ENCODE data around the gene CD101. TPM values are rescaled to one million over a fixed set of nuclear protein-coding genes. Genes with fewer than 3 reads are reported as not detected.

Gene CD101
- total RNA-seq, 2 donors from 2014 or later, result 0.97 to 1.4 TPM

GRCh38 chr1:117000142-117000541, 1.4 kb upstream of the CD101 start:
- H3K27ac Mint-ChIP-seq, result no peak overlapping the region
- H3K36me3 Mint-ChIP-seq (ENCODE audit: low read depth), result no peaks in the 10 kb centered on the region
- H3K4me3 Mint-ChIP-seq, result no peak overlapping the region
- H3K4me1 Mint-ChIP-seq, result peaks cover 15% of the 10 kb centered on the region
- H3K4me3 ChIP-seq (ENCODE audit: low read length), result no peak overlapping the region
- no peaks in the 10 kb centered on the region for H3K9me3 Mint-ChIP-seq
- no peaks in the 10 kb centered on the region for H3K27me3 Mint-ChIP-seq (ENCODE audit: insufficient read depth)
- H3K36me3 ChIP-seq (ENCODE audit: control insufficient read depth, insufficient read depth, low read length), result no peaks in the 10 kb centered on the region
- no peak overlapping the region for H3K27ac ChIP-seq (ENCODE audit: low read depth, low read length)
- H3K9me3 ChIP-seq (ENCODE audit: control insufficient read depth, low read length), result no peaks in the 10 kb centered on the region
- WGBS, 2 experiments (ENCODE audit: insufficient coverage in 1 of 2, insufficient read length in 1 of 2), result 94 to 100% methylated on average over 1 to 2 of the region's 2 CpGs
- no peak for DNase-seq
- TF ChIP-seq CTCF (conservative IDR thresholded peaks at IDR 0.05), result no peak
- no peaks in the 10 kb centered on the region for H3K4me1 ChIP-seq (ENCODE audit: control insufficient read depth, insufficient read depth, low read length)
- no peaks in the 10 kb centered on the region for H3K27me3 ChIP-seq (ENCODE audit: control insufficient read depth, insufficient read depth, low read length, poor library complexity, severe bottlenecking)
- no peak overlapping the region for H3K9ac ChIP-seq (ENCODE audit: extremely low read depth, low read length, poor library complexity, severe bottlenecking)

- no peak overlapping the region for H3K4me3 Mint-ChIP-seq
- Histone ChIP-seq H3K4me3 (ENCODE audit: low read length) (no peak overlapping the region), H3K9ac (ENCODE audit: extremely low read depth, low read length, poor library complexity, severe bottlenecking) (no peak overlapping the region), H3K4me1 (ENCODE audit: control insufficient read depth, insufficient read depth, low read length) (no peaks in the 10 kb centered on the region), H3K27ac (ENCODE audit: low read depth, low read length) (no peak overlapping the region), H3K36me3 (ENCODE audit: control insufficient read depth, insufficient read depth, low read length) (no peaks in the 10 kb centered on the region), H3K27me3 (ENCODE audit: control insufficient read depth, insufficient read depth, low read length, poor library complexity, severe bottlenecking) (no peaks in the 10 kb centered on the region), H3K9me3 (ENCODE audit: control insufficient read depth, low read length) (no peaks in the 10 kb centered on the region)
- no peak for DNase-seq
- peaks cover 15% of the 10 kb centered on the region for H3K4me1 Mint-ChIP-seq
- H3K27me3 Mint-ChIP-seq (ENCODE audit: insufficient read depth), result no peaks in the 10 kb centered on the region
- no peaks in the 10 kb centered on the region for H3K36me3 Mint-ChIP-seq (ENCODE audit: low read depth)
- H3K9me3 Mint-ChIP-seq, result no peaks in the 10 kb centered on the region
- peak overlapping the region; percentile 50 for H3K27ac Mint-ChIP-seq
- WGBS, 2 experiments (ENCODE audit: insufficient coverage in 1 of 2, insufficient read length in 1 of 2), result 88% methylated on average over 2 of the region's 2 CpGs; no CpG with 5 or more reads in 1 of the 2 experiments
- no peak for TF ChIP-seq CTCF (conservative IDR thresholded peaks at IDR 0.05)
Observed at GRCh38 chr1:117003223-117003875, 1.8 kb downstream of the CD101 start.

- 100% methylated on average over 1 to 2 of the region's 2 CpGs for WGBS, 2 experiments (ENCODE audit: insufficient coverage in 1 of 2, insufficient read length in 1 of 2)
- H3K4me3 Mint-ChIP-seq, result no peak overlapping the region
Observed at GRCh38 chr1:117007719-117008013, 6.1 kb downstream of the CD101 start.

More at GRCh38 chr1:117007719-117008013, 6.1 kb downstream of the CD101 start:
- Mint-ChIP-seq H3K27ac (no peak overlapping the region), H3K9me3 (no peaks in the 10 kb centered on the region), H3K4me1 (peaks cover 13% of the 10 kb centered on the region), H3K36me3 (ENCODE audit: low read depth) (peaks cover 2% of the 10 kb centered on the region), H3K27me3 (ENCODE audit: insufficient read depth) (no peaks in the 10 kb centered on the region)
- no peak overlapping the region for H3K27ac ChIP-seq (ENCODE audit: low read depth, low read length)
- H3K4me1 ChIP-seq (ENCODE audit: control insufficient read depth, insufficient read depth, low read length), result no peaks in the 10 kb centered on the region
- TF ChIP-seq CTCF (conservative IDR thresholded peaks at IDR 0.05), result no peak
- H3K9ac ChIP-seq (ENCODE audit: extremely low read depth, low read length, poor library complexity, severe bottlenecking), result no peak overlapping the region
- DNase-seq, result no peak
- H3K27me3 ChIP-seq (ENCODE audit: control insufficient read depth, insufficient read depth, low read length, poor library complexity, severe bottlenecking), result no peaks in the 10 kb centered on the region
- H3K36me3 ChIP-seq (ENCODE audit: control insufficient read depth, insufficient read depth, low read length), result no peaks in the 10 kb centered on the region
- no peaks in the 10 kb centered on the region for H3K9me3 ChIP-seq (ENCODE audit: control insufficient read depth, low read length)
- H3K4me3 ChIP-seq (ENCODE audit: low read length), result no peak overlapping the region
